LNCaP clone FGC (cell line): ENCODE measurements around the gene FGA.

ENCODE experiments used
- DNase-seq: peaks from one replicate; pipeline ENCODE4 v3.0.0-alpha.2; 2011; ENCODE audit warnings: low read depth
- H3K4me3 ChIP-seq: 2 replicates; pipeline ENCODE4 v1.5.1; 2011; ENCODE audit warnings: mild to moderate bottlenecking, low read depth, low read length, control low read depth
- TF ChIP-seq, protein P1 (sequence below): IDR thresholded peaks from 2 replicates; pipeline ENCODE4 v1.5.1; 2012; ENCODE audit warnings: mild to moderate bottlenecking; ENCODE audit not compliant: control insufficient read depth, insufficient read depth; ENCODE audit errors: extremely low read depth

Gene FGA

DNA sequence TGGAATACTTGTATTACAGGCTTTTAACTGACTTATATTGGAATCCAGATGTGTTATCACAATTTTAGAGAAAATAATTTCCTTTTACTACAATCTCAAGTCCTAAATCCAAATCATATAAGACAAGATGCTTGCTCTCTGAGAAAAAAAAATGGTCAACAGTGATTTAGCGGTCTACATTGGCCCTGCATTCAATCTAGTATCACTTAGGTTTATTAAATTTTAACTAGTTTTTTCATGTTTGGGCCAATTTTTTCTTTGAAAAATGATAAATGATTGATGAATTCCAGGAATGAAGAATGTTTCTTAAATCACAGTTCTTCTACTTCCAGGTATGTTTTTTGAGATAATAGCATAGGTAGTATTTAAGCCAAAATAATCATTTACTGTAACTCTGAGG lies 24.7 kb upstream of the FGA start:
- no peak for DNase-seq
- H3K4me3 ChIP-seq: no peak overlapping the region
- TF ChIP-seq, protein P1, sequence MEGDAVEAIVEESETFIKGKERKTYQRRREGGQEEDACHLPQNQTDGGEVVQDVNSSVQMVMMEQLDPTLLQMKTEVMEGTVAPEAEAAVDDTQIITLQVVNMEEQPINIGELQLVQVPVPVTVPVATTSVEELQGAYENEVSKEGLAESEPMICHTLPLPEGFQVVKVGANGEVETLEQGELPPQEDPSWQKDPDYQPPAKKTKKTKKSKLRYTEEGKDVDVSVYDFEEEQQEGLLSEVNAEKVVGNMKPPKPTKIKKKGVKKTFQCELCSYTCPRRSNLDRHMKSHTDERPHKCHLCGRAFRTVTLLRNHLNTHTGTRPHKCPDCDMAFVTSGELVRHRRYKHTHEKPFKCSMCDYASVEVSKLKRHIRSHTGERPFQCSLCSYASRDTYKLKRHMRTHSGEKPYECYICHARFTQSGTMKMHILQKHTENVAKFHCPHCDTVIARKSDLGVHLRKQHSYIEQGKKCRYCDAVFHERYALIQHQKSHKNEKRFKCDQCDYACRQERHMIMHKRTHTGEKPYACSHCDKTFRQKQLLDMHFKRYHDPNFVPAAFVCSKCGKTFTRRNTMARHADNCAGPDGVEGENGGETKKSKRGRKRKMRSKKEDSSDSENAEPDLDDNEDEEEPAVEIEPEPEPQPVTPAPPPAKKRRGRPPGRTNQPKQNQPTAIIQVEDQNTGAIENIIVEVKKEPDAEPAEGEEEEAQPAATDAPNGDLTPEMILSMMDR: no peak

DNA sequence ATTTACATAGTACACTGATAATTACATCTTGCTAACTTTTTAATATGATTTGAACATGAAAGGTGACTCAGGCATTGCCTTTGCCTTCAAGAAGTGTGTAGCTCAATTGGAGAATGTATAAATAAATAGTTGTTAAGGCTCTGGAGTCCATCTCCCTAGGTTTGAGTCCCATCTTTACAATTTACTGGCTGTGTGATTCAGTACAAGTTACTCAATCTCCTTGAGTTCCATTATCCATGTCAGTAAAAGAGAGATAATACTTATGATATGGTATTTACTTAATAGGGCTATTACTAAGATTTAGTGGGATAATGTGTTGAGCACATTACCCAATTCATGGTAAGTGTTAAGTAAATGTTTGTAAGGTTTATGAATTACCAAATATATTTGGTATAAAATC lies 23.8 kb upstream of the FGA start:
- no peak for DNase-seq
- TF ChIP-seq, protein P1: no peak
- H3K4me3 ChIP-seq: no peak overlapping the region

DNA sequence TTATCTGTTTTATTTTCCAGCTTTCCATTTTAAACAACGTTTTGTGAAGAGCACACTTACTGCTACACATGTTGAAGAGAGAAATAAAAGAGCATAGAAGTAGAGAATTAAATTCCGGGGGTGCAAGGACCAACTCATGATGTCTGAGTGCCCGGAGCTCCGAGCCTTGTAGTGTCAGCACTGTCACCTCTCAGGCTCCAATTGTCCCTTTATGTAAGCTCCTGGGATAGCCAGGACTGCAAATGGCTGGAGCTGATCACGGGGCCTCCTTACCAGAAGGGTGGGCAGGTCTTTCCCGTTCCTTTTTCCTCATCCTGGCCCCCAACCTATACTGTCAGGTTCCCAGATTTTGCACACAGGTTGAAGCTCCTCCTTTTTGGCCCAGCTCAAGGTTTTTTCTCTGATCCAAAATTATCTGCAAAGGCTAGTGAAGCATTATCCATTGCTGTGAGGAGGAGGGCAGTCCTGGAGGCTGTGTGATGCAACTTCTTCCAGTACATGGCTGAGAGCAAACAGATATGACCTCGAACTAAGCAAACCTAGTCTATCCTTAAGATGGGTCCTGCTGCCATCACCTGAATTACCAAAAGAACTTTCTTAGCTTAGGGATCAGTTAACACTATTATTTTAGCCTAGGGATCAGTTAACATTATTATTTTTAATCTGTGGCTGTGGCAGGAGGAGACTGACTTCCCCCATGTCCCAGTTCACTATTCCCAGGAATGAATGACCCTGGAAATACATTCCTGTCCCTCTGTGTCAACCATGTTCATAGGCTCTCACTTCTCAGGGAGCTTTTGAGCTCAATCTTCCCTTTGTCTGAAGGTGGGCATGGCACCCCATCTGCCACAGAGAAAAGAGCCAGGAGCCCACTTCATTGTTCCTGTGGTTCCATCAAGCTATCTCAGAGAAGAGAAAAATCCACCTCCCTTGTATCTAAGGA lies 22.2 kb upstream of the FGA start, which contains the start of gene FGG:
TSS of gene FGG (minus strand) at position 185 of the 943 bp plus-strand sequence. CDS start at position 138, 47 bp downstream.
- TF ChIP-seq, protein P1: no peak
- no peak for DNase-seq

DNA sequence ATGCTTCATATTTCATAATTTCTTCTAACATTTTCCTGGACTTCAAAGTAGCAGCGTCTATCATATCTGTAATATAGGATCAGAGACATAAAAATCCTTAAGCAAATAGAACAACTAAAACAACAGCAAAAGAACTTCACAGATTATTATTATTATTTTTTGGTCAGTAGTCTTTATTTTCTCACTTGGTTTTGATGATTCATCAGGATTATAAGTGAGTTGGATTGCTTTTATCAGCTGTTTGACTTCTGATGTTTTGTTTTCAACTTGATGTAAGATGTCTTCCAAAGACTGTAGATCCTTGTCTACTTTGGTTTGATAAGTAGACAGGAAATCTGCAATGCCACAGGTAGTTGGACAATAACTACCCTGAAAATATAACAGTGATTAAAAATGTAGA lies 21.3 kb upstream of the FGA start:
- DNase-seq: no peak
- TF ChIP-seq, protein P1: no peak
- no peak overlapping the region for H3K4me3 ChIP-seq

More for the DNA sequence above, 22.2 kb upstream of the FGA start, which contains the start of gene FGG:
- H3K4me3 ChIP-seq: no peak within 1 kb of the TSS

DNA sequence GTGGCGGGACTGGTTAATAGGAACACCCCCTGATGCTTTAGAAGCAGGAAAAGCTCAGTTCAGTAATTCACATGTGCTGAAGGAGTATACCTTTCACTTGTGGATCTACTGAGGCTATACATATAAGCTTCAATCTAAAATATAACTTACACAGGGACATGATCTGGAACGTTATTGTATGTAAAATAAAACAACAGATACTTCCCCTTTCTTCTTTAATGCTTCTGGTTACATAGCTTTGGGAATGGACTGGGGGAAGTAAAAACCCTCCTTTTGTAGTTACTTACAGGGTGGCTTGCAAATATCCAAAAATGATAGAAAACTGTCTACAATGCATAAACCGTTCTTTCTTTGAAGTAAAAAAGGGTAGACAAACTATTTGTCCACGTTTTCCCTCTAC lies 20.0 kb upstream of the FGA start:
- DNase-seq: no peak
- TF ChIP-seq, protein P1: no peak
- H3K4me3 ChIP-seq: no peak overlapping the region

DNA sequence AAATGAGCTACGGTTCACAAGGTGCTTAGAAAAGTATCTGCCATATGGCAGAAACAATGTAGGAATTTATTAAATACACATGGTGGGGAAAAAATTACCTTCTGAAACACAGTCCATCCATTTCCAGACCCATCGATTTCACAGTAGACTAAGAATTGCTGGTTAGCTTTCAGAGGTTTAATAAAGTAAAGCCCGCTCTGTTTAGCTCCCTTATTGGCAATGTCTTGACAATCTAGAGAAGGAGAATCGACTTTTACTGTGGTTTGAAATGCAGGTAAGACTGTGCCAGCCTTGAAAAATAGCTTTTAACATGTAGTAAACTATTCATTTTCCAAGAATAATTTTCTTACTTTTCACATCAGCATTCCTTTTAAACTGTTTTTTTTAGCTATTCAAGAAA lies 19.0 kb upstream of the FGA start:
- DNase-seq: no peak
- H3K4me3 ChIP-seq: no peak overlapping the region
- TF ChIP-seq, protein P1: no peak
